ENCODE data around the gene PTGDS.

- TF ChIP-seq CEBPB (IDR thresholded peaks at IDR 0.05) (no peak), CREB1 (IDR thresholded peaks at IDR 0.05; ENCODE audit: low read depth) (no peak), TAF1 (IDR thresholded peaks at IDR 0.05; ENCODE audit: low read depth) (no peak), NFIC (IDR thresholded peaks at IDR 0.05) (no peak), EP300 (IDR thresholded peaks at IDR 0.05; ENCODE audit: borderline replicate concordance) (no peak)
- TF ChIP-seq, protein P1, sequence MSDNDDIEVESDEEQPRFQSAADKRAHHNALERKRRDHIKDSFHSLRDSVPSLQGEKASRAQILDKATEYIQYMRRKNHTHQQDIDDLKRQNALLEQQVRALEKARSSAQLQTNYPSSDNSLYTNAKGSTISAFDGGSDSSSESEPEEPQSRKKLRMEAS (IDR thresholded peaks at IDR 0.05) = no peak
Observed at GRCh38 chr9:136963751-136964150, 13.6 kb upstream of the PTGDS start.
